ENCODE results near the gene P2RY10. TPM values are rescaled to one million over a fixed set of nuclear protein-coding genes. Genes with fewer than 3 reads are reported as not detected.

P2RY10 gene, protein sequence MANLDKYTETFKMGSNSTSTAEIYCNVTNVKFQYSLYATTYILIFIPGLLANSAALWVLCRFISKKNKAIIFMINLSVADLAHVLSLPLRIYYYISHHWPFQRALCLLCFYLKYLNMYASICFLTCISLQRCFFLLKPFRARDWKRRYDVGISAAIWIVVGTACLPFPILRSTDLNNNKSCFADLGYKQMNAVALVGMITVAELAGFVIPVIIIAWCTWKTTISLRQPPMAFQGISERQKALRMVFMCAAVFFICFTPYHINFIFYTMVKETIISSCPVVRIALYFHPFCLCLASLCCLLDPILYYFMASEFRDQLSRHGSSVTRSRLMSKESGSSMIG
- total RNA-seq (2022) (not detected in 2 replicates), Bru-seq, nascent RNA (not detected), BruChase-seq, experiment 1, labeled RNA remaining after a 2-hour chase (not detected), BruChase-seq, experiment 2, labeled RNA remaining after a 6-hour chase (not detected)
- long read RNA-seq: 0 reads

DNA sequence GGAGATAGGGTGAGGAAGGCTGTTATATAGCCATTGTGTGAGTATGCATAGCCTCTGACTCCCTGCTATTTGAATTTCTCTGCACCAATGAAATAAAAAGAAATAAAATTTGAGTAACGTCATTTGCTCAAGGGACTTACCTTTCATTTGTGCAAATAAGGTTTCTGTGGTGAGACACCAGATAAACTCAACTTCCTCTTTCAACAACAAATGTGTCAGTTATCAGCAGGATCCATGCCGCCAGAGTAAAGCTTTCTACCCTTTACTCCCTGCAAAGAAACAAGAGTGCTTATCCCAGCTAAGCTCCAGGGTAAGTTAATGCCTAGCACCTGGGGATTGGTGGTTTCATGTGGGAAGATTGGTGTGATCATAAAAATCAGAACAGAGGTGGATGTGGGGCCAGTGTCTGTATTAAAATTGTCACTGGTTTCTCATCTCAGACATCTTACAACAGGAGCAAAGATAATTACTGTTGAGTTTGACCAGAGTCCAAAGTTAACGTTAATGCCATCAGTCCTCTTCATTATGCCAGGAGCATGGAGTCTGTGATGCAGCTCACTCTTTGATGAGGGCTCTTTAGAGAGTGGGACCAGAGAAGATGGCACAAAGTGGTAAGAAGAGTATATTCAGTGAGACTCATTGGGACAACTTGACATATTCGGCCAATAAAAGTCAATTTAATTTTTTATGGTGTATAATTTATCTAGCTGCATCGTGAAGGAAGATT lies at the start of gene P2RY10:
TSS of gene P2RY10 (plus strand) at position 206 of the 727 bp plus-strand sequence. CDS start 15,130 bp downstream, outside the sequence.
- Mint-ChIP-seq H3K4me1 (ENCODE audit: low read depth, unreplicated experiment) (no peaks in the 10 kb centered on the region), H3K36me3 (ENCODE audit: insufficient read depth, unreplicated experiment) (no peaks in the 10 kb centered on the region), H3K27ac (ENCODE audit: unreplicated experiment) (no peak within 1 kb of the TSS), H3K4me3 (ENCODE audit: unreplicated experiment) (no peak within 1 kb of the TSS), H3K27me3 (ENCODE audit: insufficient read depth, unreplicated experiment) (peaks cover 4% of the 10 kb centered on the region), H3K9me3 (ENCODE audit: unreplicated experiment) (no peaks in the 10 kb centered on the region)
- no peaks in the 10 kb centered on the region for H3K36me3 ChIP-seq (ENCODE audit: control insufficient read depth, insufficient read depth, low read length)
- H3K4me3 ChIP-seq (ENCODE audit: low read depth, low read length): no peak within 1 kb of the TSS
- DNase-seq: no peak
- intact Hi-C loops (cut with micrococcal nuclease; ENCODE audit: unreplicated experiment): no loop called here
- no peaks in the 10 kb centered on the region for H3K27me3 ChIP-seq (replicated peaks; ENCODE audit: control insufficient read depth, insufficient read depth, low read length)
- TF ChIP-seq, protein P1, sequence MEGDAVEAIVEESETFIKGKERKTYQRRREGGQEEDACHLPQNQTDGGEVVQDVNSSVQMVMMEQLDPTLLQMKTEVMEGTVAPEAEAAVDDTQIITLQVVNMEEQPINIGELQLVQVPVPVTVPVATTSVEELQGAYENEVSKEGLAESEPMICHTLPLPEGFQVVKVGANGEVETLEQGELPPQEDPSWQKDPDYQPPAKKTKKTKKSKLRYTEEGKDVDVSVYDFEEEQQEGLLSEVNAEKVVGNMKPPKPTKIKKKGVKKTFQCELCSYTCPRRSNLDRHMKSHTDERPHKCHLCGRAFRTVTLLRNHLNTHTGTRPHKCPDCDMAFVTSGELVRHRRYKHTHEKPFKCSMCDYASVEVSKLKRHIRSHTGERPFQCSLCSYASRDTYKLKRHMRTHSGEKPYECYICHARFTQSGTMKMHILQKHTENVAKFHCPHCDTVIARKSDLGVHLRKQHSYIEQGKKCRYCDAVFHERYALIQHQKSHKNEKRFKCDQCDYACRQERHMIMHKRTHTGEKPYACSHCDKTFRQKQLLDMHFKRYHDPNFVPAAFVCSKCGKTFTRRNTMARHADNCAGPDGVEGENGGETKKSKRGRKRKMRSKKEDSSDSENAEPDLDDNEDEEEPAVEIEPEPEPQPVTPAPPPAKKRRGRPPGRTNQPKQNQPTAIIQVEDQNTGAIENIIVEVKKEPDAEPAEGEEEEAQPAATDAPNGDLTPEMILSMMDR (IDR thresholded peaks at IDR 0.05; ENCODE audit: insufficient read depth in 1 of 2, low read depth in 1 of 2, low read length in 1 of 2, severe bottlenecking in 1 of 2, unreplicated experiment in 1 of 2): no peak
- H3K9me3 ChIP-seq: no peaks in the 10 kb centered on the region
- H3K4me1 ChIP-seq: no peaks in the 10 kb centered on the region
- ChIA-PET CTCF (no interaction called here), POLR2A (no interaction called here)
- no TSS peak for BruUV-seq (replicated peaks)

DNA sequence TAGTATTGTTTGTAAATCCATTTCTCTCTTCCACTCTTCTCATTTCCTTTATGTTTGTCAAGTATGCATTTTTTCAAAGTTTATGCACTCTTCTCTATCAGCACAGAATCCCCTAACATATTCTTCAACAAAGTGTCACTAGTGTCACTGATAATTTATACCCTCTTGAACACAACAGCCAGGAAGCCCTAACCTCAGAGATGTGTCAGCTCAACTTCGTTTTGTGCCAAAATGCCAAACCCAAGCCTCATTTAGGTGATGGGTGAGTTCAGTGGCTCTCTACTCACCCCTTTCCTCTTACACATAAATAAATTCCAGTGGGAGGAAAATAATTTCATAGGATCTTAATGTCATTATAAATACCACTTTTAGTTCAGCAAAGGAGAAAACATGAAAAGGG lies 22.4 kb upstream of the P2RY10 start:
- no peak overlapping the region for H3K27ac Mint-ChIP-seq (ENCODE audit: unreplicated experiment)
- ChIA-PET POLR2A (no interaction called here), CTCF (no interaction called here)
- Histone ChIP-seq H3K27me3 (replicated peaks; ENCODE audit: control insufficient read depth, insufficient read depth, low read length) (no peaks in the 10 kb centered on the region), H3K4me1 (no peaks in the 10 kb centered on the region), H3K9me3 (no peaks in the 10 kb centered on the region), H3K36me3 (ENCODE audit: control insufficient read depth, insufficient read depth, low read length) (no peaks in the 10 kb centered on the region), H3K4me3 (ENCODE audit: low read depth, low read length) (no peak overlapping the region)
- DNase-seq: no peak
- no peaks in the 10 kb centered on the region for H3K4me1 Mint-ChIP-seq (ENCODE audit: low read depth, unreplicated experiment)
- H3K4me3 Mint-ChIP-seq (ENCODE audit: unreplicated experiment): no peak overlapping the region
- H3K9me3 Mint-ChIP-seq (ENCODE audit: unreplicated experiment): no peaks in the 10 kb centered on the region
- H3K27me3 Mint-ChIP-seq (ENCODE audit: insufficient read depth, unreplicated experiment): no peaks in the 10 kb centered on the region
- intact Hi-C loops (cut with micrococcal nuclease; ENCODE audit: unreplicated experiment): no loop called here
- H3K36me3 Mint-ChIP-seq (ENCODE audit: insufficient read depth, unreplicated experiment): no peaks in the 10 kb centered on the region
- TF ChIP-seq, protein P1 (IDR thresholded peaks at IDR 0.05; ENCODE audit: insufficient read depth in 1 of 2, low read depth in 1 of 2, low read length in 1 of 2, severe bottlenecking in 1 of 2, unreplicated experiment in 1 of 2): no peak
- BruUV-seq (replicated peaks): no TSS peak

DNA sequence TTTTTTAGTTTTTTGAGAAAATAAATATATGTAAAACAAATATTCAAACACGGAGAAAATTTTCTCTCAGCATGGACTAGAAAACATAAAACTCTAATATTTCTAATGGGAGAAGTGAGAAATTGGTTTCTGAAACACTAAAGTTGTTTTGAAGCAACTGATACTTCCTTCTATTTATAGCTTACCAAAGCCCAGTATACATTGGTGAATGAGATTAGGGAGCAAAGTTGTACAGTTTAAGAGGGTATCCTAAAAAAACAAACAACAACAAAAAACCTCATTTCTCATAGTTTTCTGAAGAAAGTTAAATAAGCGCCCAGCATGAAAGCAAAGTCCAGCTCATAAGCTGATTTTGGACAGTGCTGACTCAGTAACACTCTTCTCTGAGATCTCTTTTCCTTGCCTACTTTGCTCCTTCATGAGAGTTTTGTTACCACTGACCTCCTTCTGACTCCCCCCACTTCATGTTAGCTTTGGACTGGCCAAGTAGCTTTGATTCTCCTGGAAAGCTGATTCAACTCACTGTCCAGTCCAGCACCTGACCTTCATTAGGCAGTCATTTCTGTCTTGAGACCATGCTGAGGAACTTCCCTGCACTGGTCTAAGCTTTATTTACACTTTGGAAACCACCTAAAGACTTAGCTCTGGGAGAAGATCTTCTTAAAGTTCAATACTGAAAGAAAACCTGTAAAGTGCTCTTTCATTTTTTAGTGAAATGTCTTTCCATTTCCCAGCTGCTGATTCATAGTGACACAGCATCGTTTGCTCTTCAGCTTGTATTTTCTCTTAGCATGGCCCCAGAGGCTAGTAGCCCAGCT lies 21.8 kb upstream of the P2RY10 start:
- TF ChIP-seq, protein P1 (IDR thresholded peaks at IDR 0.05; ENCODE audit: insufficient read depth in 1 of 2, low read depth in 1 of 2, low read length in 1 of 2, severe bottlenecking in 1 of 2, unreplicated experiment in 1 of 2): no peak
- Mint-ChIP-seq H3K36me3 (ENCODE audit: insufficient read depth, unreplicated experiment) (no peaks in the 10 kb centered on the region), H3K4me1 (ENCODE audit: low read depth, unreplicated experiment) (no peaks in the 10 kb centered on the region), H3K4me3 (ENCODE audit: unreplicated experiment) (no peak overlapping the region), H3K9me3 (ENCODE audit: unreplicated experiment) (no peaks in the 10 kb centered on the region), H3K27me3 (ENCODE audit: insufficient read depth, unreplicated experiment) (no peaks in the 10 kb centered on the region), H3K27ac (ENCODE audit: unreplicated experiment) (no peak overlapping the region)
- Histone ChIP-seq H3K36me3 (ENCODE audit: control insufficient read depth, insufficient read depth, low read length) (no peaks in the 10 kb centered on the region), H3K27me3 (replicated peaks; ENCODE audit: control insufficient read depth, insufficient read depth, low read length) (no peaks in the 10 kb centered on the region), H3K4me3 (ENCODE audit: low read depth, low read length) (no peak overlapping the region), H3K4me1 (no peaks in the 10 kb centered on the region), H3K9me3 (no peaks in the 10 kb centered on the region)
- intact Hi-C loops (cut with micrococcal nuclease; ENCODE audit: unreplicated experiment): no loop called here
- no TSS peak for BruUV-seq (replicated peaks)
- CTCF ChIA-PET: no interaction called here
- POLR2A ChIA-PET: no interaction called here
- DNase-seq: no peak
